ENCODE measurements around the gene INO80C.
"Not testable (repeated sequence)": the region's sequence is repeated elsewhere in the genome, so short reads cannot be mapped to it uniquely, and the experiment has no call there.

GRCh38 chr18:35489281-35489680 is 8.5 kb downstream of the INO80C start:
- TF ChIP-seq EZH2 (IDR thresholded peaks at IDR 0.05; ENCODE audit: insufficient read depth, low read length); CTCF (IDR thresholded peaks at IDR 0.05; ENCODE audit: insufficient read depth, low read depth, low read length): not testable (repeated sequence)

Data from astrocyte (in vitro differentiated cells and primary cell).